Fibroblast of pulmonary artery (primary cell): ENCODE data around the gene IRF2.

Source experiments
- DNase-seq: peaks from one replicate; pipeline ENCODE4 v3.0.0-alpha.2; 2010; ENCODE audit warnings: low read depth
- H3K4me3 ChIP-seq: replicated peaks from 2 replicates; pipeline ENCODE4 v1.5.1; 2011; ENCODE audit warnings: low read depth, mild to moderate bottlenecking, control low read depth, low read length, moderate library complexity
- TF ChIP-seq, protein P1 (sequence below): IDR thresholded peaks from 2 replicates; pipeline ENCODE4 v1.5.1; 2011; ENCODE audit warnings: mild to moderate bottlenecking, control low read depth, low read length, inconsistent platforms; ENCODE audit errors: missing control alignments

The IRF2 gene

DNA sequence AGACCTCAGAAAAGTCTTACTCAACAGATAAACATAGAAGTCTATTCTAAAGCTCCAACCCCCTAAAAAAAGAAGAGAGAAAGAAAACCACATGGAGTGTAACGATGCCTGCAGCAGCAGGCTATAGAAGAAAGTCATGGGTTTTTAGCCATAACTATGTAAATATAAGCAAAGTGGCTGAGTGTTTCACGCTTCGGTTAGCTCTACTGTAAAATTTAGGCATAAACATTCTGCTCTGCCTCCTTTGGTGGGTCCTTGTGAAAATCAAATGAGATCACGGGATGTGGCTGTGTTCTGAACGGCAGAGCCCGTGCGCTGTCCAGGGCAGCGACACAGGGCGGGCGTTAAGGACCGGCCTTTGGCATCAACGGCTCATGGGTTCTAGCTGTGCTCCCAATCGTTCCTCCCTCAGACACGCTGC is 78.4 kb downstream of the IRF2 start:
- DNase-seq: no peak
- H3K4me3 ChIP-seq: no peak overlapping the region
- TF ChIP-seq, protein P1, sequence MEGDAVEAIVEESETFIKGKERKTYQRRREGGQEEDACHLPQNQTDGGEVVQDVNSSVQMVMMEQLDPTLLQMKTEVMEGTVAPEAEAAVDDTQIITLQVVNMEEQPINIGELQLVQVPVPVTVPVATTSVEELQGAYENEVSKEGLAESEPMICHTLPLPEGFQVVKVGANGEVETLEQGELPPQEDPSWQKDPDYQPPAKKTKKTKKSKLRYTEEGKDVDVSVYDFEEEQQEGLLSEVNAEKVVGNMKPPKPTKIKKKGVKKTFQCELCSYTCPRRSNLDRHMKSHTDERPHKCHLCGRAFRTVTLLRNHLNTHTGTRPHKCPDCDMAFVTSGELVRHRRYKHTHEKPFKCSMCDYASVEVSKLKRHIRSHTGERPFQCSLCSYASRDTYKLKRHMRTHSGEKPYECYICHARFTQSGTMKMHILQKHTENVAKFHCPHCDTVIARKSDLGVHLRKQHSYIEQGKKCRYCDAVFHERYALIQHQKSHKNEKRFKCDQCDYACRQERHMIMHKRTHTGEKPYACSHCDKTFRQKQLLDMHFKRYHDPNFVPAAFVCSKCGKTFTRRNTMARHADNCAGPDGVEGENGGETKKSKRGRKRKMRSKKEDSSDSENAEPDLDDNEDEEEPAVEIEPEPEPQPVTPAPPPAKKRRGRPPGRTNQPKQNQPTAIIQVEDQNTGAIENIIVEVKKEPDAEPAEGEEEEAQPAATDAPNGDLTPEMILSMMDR: no peak

DNA sequence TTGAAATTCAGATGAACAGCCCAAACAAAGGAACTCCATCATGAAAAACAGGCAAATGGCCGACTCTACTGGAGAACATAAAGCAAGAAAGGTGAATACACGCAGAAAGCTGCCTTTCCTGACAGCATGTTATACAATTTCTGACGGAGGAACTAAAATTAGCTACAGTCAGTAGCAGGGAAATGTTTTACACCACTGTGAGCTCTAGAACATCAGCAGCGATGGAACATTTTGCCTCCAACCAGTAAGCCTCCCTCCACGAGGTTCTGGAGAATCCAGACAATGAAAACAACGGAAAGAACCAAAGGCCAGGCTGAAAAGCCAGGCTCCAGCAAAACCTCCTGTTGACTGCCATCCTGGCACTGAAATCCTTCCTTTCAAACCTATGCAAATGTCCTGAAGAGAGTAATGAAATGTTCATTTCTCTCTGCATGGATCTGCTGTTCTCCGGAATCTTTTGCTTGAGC is 78.9 kb downstream of the IRF2 start:
- TF ChIP-seq, protein P1: no peak
- H3K4me3 ChIP-seq: no peak overlapping the region

DNA sequence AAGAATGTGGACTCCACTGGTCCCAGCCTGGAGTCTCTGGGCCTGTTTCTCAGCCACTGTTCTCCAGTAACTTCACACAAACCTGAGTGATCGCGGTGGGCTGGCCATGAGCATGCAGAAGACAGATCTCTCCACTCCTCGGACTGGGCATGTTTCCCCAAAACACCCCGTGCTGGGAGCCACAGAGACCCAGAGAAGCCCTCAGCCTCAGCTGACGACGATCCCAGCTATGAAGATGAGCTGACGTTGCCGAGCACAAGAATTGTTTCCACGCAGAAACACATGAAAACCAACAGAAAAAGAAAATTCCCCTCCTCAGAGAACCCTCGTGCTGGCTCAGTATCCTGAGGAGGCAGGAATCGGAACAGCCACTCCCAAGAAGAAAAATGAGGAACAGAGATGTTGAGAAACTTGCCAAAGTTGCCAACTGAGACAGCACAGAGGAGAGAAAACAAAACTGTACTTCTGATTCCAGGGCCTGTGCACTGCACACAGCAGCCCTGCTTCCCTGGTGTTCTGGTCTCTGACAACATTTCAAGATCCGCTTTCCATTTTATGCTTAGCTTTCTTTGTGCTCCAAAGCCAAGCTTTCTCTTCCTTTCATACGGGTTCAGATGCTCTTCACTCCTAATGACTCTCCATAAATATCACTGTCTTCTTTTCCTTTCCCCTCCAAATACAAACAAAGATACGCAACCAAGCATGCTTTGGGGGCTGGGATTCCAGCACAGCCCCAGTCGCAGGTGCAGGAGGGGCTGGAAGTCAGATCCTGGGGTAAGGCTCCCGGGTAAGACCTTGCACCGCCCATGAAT is 81.4 kb downstream of the IRF2 start:
- H3K4me3 ChIP-seq: no peak overlapping the region
- TF ChIP-seq, protein P1: no peak
- no peak for DNase-seq

More for the DNA sequence above, 78.9 kb downstream of the IRF2 start:
- no peak for DNase-seq

DNA sequence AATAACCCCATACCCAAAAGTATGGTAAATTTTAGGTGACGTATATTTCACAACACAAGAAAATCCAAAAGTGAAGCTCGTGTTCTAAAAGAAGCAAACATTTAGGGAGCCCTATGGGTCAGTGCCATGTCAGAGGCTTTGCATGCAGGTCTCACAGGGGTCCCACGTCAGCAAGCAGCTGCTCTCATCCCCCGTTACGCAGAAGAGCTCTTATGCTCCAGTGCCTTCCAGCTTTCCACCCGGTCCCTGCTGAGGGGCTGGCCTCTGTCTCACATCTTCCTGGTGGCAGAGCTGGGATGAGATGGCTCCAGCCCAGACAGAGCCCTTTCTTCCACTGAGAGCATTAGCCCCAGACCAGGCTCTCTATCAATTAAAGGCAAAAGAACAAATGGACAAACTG is 82.0 kb downstream of the IRF2 start:
- TF ChIP-seq, protein P1: no peak
- no peak for DNase-seq
- H3K4me3 ChIP-seq: no peak overlapping the region

DNA sequence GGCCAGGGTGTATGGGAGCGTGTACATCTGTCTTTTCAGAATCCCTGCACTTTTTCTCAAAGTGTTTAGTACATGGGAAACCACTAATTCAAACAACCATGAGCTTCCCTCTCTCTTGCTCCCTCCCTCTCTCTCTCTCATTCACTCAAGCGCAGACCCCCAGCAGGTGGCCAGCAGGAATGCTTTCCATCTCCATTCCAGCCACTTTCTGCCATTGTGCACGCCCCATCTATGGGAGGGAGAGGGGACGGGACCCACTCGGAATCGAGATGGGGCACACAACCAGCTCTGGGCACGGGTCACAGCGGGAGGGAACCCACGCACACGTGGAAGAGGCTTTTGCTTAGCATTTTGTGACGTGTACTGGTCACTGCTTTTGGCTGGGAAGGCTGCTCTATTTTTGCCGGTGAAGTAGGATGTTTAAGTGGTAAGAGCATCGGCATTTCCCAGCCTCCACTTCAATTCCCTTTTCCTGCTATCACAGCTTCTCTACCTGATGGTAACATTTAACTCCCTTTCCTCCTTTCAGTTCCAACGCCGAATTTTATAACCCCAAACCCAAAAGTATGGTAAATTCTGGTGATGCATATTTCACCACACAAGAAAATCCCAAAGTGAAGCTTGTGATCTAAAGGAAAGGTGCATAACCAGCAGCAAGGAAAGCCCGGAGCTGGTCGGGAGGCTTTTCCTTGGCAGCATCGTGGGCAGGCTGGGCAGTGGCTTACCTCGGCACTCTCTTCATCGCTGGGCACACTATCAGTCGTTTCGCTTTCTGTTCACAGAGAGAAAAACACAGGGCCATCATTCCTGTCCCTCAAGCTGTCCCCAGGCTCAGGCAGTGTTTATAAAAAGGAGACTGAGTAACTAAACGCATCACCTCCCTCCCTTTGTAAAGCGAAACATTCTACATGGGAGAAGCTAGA is 84.1 kb downstream of the IRF2 start:
- TF ChIP-seq, protein P1: no peak
- no peak for DNase-seq
- H3K4me3 ChIP-seq: no peak overlapping the region

DNA sequence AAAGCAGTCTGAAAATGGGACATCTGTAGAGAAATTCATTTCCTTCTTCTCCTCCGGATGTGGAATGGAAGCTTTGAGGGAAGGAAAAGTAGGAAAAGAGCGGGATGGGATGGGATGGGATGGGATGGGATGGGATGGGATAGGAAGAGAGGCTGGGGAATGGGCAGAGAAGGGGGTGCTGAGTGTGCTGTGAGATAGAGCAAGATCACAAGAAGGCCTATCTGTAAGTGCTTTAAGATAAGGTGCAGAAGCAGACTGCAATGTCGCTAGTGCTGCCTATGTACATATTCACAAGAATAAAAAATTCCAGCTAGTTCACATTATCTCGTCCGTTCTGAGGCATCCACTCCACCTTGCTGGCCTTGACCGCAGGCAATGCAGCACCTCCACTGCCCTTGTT is 86.2 kb downstream of the IRF2 start:
- TF ChIP-seq, protein P1: no peak
- DNase-seq: no peak
- H3K4me3 ChIP-seq: no peak overlapping the region
